B cell (primary cell): ENCODE measurements around the gene SIK3. TPM values are rescaled to one million over a fixed set of nuclear protein-coding genes. Genes with fewer than 3 reads are reported as not detected.

Experiments used
- ATAC-seq: fragments of 200-7000 bp; cut with Tn5 transposase; one replicate; pipeline ENCODE4 v1.10.0; 2021; ENCODE audit warnings: low read depth, mild to moderate bottlenecking, moderate number of reproducible peaks, moderate library complexity
- CTCF ChIA-PET: fragments of 350-600 bp; sonication (Branson Sonifier 250); formaldehyde crosslinking; loops from one replicate; lab custom pipeline; 2021; ENCODE audit warnings: antibody characterized with exemption, inconsistent platforms; lab: Charles Lee
- POLR2A ChIA-PET: fragments of 350-600 bp; sonication (Branson Sonifier 250); formaldehyde crosslinking; loops from one replicate; lab custom pipeline; 2021; ENCODE audit warnings: antibody characterized with exemption; lab: Charles Lee
- DNase-seq: peaks from one replicate; pipeline ENCODE4 v3.0.0; 2013
- H2AFZ ChIP-seq: 2 replicates; pipeline ENCODE4 v1.6.1; 2012; ENCODE audit warnings: mild to moderate bottlenecking, low read depth, low read length; ENCODE audit not compliant: insufficient read depth, poor library complexity, severe bottlenecking
- H3K27ac ChIP-seq, 2 donors: 1 replicate in 1 of 2; 2 replicates in 1 of 2; pipeline ENCODE4 v1.5.1; 2012 to 2013; ENCODE audit warnings: low read length in 2 of 2, mild to moderate bottlenecking in 2 of 2, moderate library complexity in 1 of 2
- H3K27me3 ChIP-seq, 4 experiments: fragments of 200-600 bp in 1 of 4; sonication (generic) in 1 of 4; replicated peaks in 1 of 4; 1 replicate in 2 of 4; 2 replicates in 2 of 4; pipeline versions ENCODE4 v1.6.1 to v1.7.0; 2013 to 2016; ENCODE audit warnings: low read length in 3 of 4, mild to moderate bottlenecking in 2 of 4, mixed read lengths in 1 of 4, moderate library complexity in 1 of 4; ENCODE audit not compliant: insufficient read depth in 4 of 4, control insufficient read depth in 3 of 4; ENCODE audit errors: control extremely low read depth in 1 of 4
- H3K36me3 ChIP-seq, 2 experiments: replicated peaks in 1 of 2; 1 replicate in 1 of 2; 2 replicates in 1 of 2; pipeline versions ENCODE4 v1.6.1 to v1.7.1; 2013; ENCODE audit warnings: low read length in 1 of 2; ENCODE audit not compliant: insufficient read depth in 2 of 2, control insufficient read depth in 1 of 2; ENCODE audit errors: control extremely low read depth in 1 of 2, extremely low read depth in 1 of 2
- H3K4me1 ChIP-seq, 2 donors: fragments of 200-600 bp in 1 of 2; sonication (generic) in 1 of 2; 1 replicate in 1 of 2; 2 replicates in 1 of 2; pipeline versions ENCODE4 v1.5.1 to v1.6.1; 2013 to 2017; ENCODE audit warnings: low read length in 2 of 2; ENCODE audit not compliant: control insufficient read depth in 2 of 2, insufficient read depth in 2 of 2
- H3K4me2 ChIP-seq: replicated peaks from 2 replicates; pipeline ENCODE3; 2012; ENCODE audit warnings: mild to moderate bottlenecking, low read depth, low read length; ENCODE audit not compliant: poor library complexity, severe bottlenecking
- H3K4me3 ChIP-seq, 5 experiments: fragments of 200-600 bp in 1 of 5; sonication (generic) in 1 of 5; 1 replicate in 3 of 5; 2 replicates in 2 of 5; pipeline versions ENCODE4 v1.5.1 to v1.7.0; 2011 to 2016; ENCODE audit warnings: low read length in 4 of 5, mild to moderate bottlenecking in 4 of 5, low read depth in 2 of 5, control low read depth in 1 of 5, moderate library complexity in 1 of 5; ENCODE audit not compliant: insufficient read depth in 1 of 5; ENCODE audit errors: control extremely low read depth in 1 of 5, extremely low read depth in 1 of 5
- H3K79me2 ChIP-seq: fragments of 200-600 bp; sonication (generic); one replicate; pipeline ENCODE4 v1.6.0; 2016; ENCODE audit warnings: low read length; ENCODE audit not compliant: control insufficient read depth, insufficient read depth
- H3K9ac ChIP-seq: fragments of 200-600 bp; sonication (generic); 2 replicates; pipeline ENCODE4 v1.6.1; 2017; ENCODE audit warnings: mild to moderate bottlenecking, low read length, moderate library complexity
- H3K9me3 ChIP-seq, 3 donors: one replicate each; pipeline versions ENCODE4 v1.6.1 to v1.7.1; 2013; ENCODE audit warnings: low read length in 2 of 3; ENCODE audit not compliant: control insufficient read depth in 2 of 3, insufficient read depth in 1 of 3; ENCODE audit errors: control extremely low read depth in 1 of 3
- H4K20me1 ChIP-seq: 2 replicates; pipeline ENCODE4 v1.6.0; 2012; ENCODE audit warnings: mild to moderate bottlenecking, low read length; ENCODE audit not compliant: insufficient read depth, control insufficient read depth, poor library complexity, severe bottlenecking
- H3K27ac Mint-ChIP-seq: one replicate; pipeline ENCODE4 v1.8.0; 2021; ENCODE audit warnings: mixed read lengths
- H3K27me3 Mint-ChIP-seq: one replicate; pipeline ENCODE4 v1.8.0; 2021; ENCODE audit warnings: mixed read lengths
- H3K4me1 Mint-ChIP-seq: one replicate; pipeline ENCODE4 v1.8.0; 2021; ENCODE audit warnings: mixed read lengths
- H3K4me3 Mint-ChIP-seq: one replicate; pipeline ENCODE4 v1.8.0; 2021; ENCODE audit warnings: mixed read lengths
- H3K9me3 Mint-ChIP-seq: one replicate; pipeline ENCODE4 v1.8.0; 2022; ENCODE audit warnings: mixed read lengths; ENCODE audit not compliant: insufficient read depth
- EZH2 ChIP-seq: IDR thresholded peaks from 2 replicates; pipeline ENCODE4 v1.6.1; 2012; ENCODE audit warnings: borderline replicate concordance, low read depth, mild to moderate bottlenecking, moderate library complexity, low read length; ENCODE audit not compliant: insufficient read depth, poor library complexity, severe bottlenecking
- WGBS: methylation state at CpG from one replicate; pipeline ENCODE4 v1.1.5; 2013; ENCODE audit warnings: missing lambda C conversion rate; ENCODE audit not compliant: insufficient coverage; 5-methylcytosine and 5-hydroxymethylcytosine counted together
- intact Hi-C: fragments of 100-400 bp; cut with micrococcal nuclease; formaldehyde crosslinking; loops from one replicate; pipeline ENCODE4 v1.10.0; 2022
- polyA plus RNA-seq: library from polyadenylated mRNA; depleted of rRNA; stranded (reverse); fragments of >200 nt; gene quantifications from 2 replicates; pipeline ENCODE4 v1.2.3, GENCODE V29; 2012
- total RNA-seq, 2 donors: library from RNA; stranded (reverse); fragments of 120-200 nt in 1 of 2; gene quantifications; 1 replicate in 1 of 2; 2 replicates in 1 of 2; pipeline versions ENCODE4 v1.2.3 to v1.2.4, GENCODE V29; 2013 to 2022
- TF ChIP-seq, protein P1 (sequence below): fragments of 200-600 bp; IDR thresholded peaks from one replicate; pipeline ENCODE4 v1.8.0; 2022; ENCODE audit warnings: antibody characterized with exemption, mild to moderate bottlenecking

Gene SIK3
- total and polyA plus RNA-seq, 2 donors (not counting 1 experiment from before 2014, with no cell fraction given): 36.5 to 180 TPM

DNA sequence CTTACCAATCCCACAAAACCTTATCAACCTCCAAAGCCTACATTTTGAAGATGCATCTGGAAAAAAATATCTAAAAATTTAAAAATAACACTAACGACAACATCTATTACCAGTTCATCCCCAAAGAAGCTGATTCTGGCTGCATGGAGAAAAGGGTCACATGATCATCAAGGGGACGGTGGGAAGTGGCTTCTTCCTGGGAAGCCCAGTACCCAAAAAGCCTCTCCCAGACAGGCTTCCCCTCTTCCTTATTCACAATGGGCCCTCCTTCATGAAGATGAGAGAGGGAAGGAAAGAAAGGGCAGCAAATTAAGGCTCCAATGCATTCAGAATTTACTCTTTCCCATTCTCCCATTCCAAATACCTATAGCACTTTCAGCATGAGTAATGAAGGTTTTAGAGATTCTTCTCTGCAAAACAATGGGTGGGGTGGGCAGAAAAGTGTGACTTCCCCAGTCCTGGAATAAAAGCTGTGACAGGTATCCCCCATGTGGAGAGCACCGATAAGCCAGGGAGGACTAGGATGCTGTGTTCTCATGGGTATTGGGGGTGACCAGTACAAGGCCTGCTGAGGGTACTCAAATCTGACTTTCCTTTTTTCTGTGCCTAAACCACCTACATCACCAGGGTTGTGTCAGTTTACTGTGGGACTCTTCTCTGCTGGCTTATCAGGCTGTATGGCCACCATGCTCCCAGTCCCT, 88.2 kb downstream of the SIK3 start:
- H3K27me3 Mint-ChIP-seq: no peaks in the 10 kb centered on the region
- no peak overlapping the region for H3K27ac Mint-ChIP-seq
- DNase-seq (no peak), ATAC-seq (no peak)
- Histone ChIP-seq H3K27ac (peak overlapping the region in 1 of 2 donors; percentile 23), H3K27me3 (no peaks in the 10 kb centered on the region), H3K79me2 (peaks cover 100% of the 10 kb centered on the region), H3K4me3 (no peak overlapping the region), H3K4me1 (peaks cover 33 to 34% of the 10 kb centered on the region in 2 donors), H3K9me3 (no peaks in the 10 kb centered on the region), H3K9ac (no peak overlapping the region), H4K20me1 (peaks cover 56% of the 10 kb centered on the region), H3K4me2 (no peak overlapping the region), H2AFZ (no peak overlapping the region), H3K36me3 (peaks cover 2 to 6% of the 10 kb centered on the region in 2 experiments)
- intact Hi-C loops: no loop called here
- H3K9me3 Mint-ChIP-seq: no peaks in the 10 kb centered on the region
- TF ChIP-seq, protein P1, sequence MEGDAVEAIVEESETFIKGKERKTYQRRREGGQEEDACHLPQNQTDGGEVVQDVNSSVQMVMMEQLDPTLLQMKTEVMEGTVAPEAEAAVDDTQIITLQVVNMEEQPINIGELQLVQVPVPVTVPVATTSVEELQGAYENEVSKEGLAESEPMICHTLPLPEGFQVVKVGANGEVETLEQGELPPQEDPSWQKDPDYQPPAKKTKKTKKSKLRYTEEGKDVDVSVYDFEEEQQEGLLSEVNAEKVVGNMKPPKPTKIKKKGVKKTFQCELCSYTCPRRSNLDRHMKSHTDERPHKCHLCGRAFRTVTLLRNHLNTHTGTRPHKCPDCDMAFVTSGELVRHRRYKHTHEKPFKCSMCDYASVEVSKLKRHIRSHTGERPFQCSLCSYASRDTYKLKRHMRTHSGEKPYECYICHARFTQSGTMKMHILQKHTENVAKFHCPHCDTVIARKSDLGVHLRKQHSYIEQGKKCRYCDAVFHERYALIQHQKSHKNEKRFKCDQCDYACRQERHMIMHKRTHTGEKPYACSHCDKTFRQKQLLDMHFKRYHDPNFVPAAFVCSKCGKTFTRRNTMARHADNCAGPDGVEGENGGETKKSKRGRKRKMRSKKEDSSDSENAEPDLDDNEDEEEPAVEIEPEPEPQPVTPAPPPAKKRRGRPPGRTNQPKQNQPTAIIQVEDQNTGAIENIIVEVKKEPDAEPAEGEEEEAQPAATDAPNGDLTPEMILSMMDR: no peak
- no peak for TF ChIP-seq EZH2
- no peak overlapping the region for H3K4me3 Mint-ChIP-seq
- H3K4me1 Mint-ChIP-seq: peaks cover 50% of the 10 kb centered on the region
- CTCF ChIA-PET: interaction anchor here (1.3 kb wide), 1 partner anchor 10 kb away, joined by 3 read pairs; no protein-coding TSS in a partner anchor
- POLR2A ChIA-PET: no interaction called here
- no CpG with 5 or more reads among the region's 3 CpGs for WGBS

DNA sequence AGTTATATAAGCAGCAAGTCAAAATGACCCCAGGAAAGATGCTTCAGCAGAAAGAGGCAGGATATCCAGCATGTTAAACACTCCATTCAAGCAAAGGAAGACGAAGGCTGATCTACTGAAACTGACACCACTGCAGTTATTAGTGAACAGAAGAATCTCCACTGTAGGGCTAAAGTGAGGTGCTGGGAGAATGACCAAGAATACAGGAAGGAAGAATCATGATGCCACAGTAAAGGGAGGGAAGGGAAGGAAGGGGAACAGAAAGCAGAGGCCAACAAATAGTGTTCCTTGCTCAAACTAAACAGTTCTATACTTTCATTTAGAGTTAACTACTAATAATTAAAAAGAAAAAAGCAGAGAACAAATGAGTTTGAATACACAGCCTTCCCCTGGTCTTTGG, 92.5 kb downstream of the SIK3 start:
- intact Hi-C loops: loop anchor here (2.0 kb wide), 1 partner anchor 13 kb away; no protein-coding TSS in a partner anchor
- peaks cover 34 to 43% of the 10 kb centered on the region in 2 donors for H3K4me1 ChIP-seq
- Mint-ChIP-seq H3K4me1 (peaks cover 68% of the 10 kb centered on the region), H3K9me3 (no peaks in the 10 kb centered on the region), H3K4me3 (peak overlapping the region; percentile 37), H3K27ac (peak overlapping the region; percentile 32), H3K27me3 (no peaks in the 10 kb centered on the region)
- no peak overlapping the region for H3K9ac ChIP-seq
- no peaks in the 10 kb centered on the region for H3K9me3 ChIP-seq
- DNase-seq (no peak), ATAC-seq (no peak)
- H3K79me2 ChIP-seq: peaks cover 99% of the 10 kb centered on the region
- H3K27ac ChIP-seq: peak overlapping the region in 1 of 2 donors; percentile 52
- no CpG with 5 or more reads among the region's 1 CpG for WGBS
- H2AFZ ChIP-seq: no peak overlapping the region
- H3K4me2 ChIP-seq: peak overlapping the region; percentile 46
- ChIA-PET POLR2A (no interaction called here), CTCF (interaction anchor here (0.8 kb wide), 1 partner anchor 79 kb away, joined by 3 read pairs; no protein-coding TSS in a partner anchor)
- H4K20me1 ChIP-seq: peaks cover 51% of the 10 kb centered on the region
- H3K4me3 ChIP-seq: no peak overlapping the region
- H3K36me3 ChIP-seq: peaks cover 2 to 8% of the 10 kb centered on the region in 2 experiments
- TF ChIP-seq, protein P1: no peak
- H3K27me3 ChIP-seq: no peaks in the 10 kb centered on the region
